HepG2 (cell line): ENCODE measurements around the gene ARHGAP5. TPM values are rescaled to one million over a fixed set of nuclear protein-coding genes. Genes with fewer than 3 reads are reported as not detected.

Experiments used
- GPN1 ChIP-seq: sonication (generic); formaldehyde crosslinking; IDR thresholded peaks from 2 replicates; pipeline ENCODE4 v1.5.1; 2020; ENCODE audit warnings: missing genetic modification reagents, borderline replicate concordance
- RBM39 ChIP-seq: fragments of 200-400 bp; formaldehyde crosslinking; IDR thresholded peaks from one replicate; pipeline ENCODE4 v1.6.1; 2018; ENCODE audit warnings: antibody characterized with exemption, mild to moderate bottlenecking, low read depth, low read length; ENCODE audit not compliant: poor library complexity, severe bottlenecking
- ZNF292 ChIP-seq: sonication (generic); formaldehyde crosslinking; IDR thresholded peaks from 2 replicates; pipeline ENCODE4 v1.8.1; 2022; ENCODE audit warnings: mild to moderate bottlenecking, low read depth, missing genetic modification reagents, borderline replicate concordance
- ZNF607 ChIP-seq: sonication (generic); formaldehyde crosslinking; IDR thresholded peaks from 2 replicates; pipeline ENCODE4 v1.5.1; 2020; ENCODE audit warnings: missing genetic modification reagents, mild to moderate bottlenecking, borderline replicate concordance
- polyA plus RNA-seq, 8 experiments: library from polyadenylated mRNA; depleted of rRNA in 3 of 8; stranded (reverse) in 7 of 8; unstranded in 1 of 8; fragments of >200 nt; fragmentation: Illumina TruSeq in 4 of 8; extraction: Trizol in 4 of 8; gene quantifications; 2 replicates each; pipeline versions ENCODE4 v1.2.1 to v1.2.3, GENCODE V29; 2011 to 2016; ENCODE audit warnings: low read depth in 4 of 8, missing spikeins in 1 of 8, mixed read lengths in 1 of 8; ENCODE audit not compliant: insufficient read depth in 1 of 8
- total RNA-seq, 5 experiments: library from RNA; depleted of rRNA; stranded (reverse); fragments of >200 nt; fragmentation: Illumina TruSeq; extraction: Trizol; gene quantifications; 2 replicates each; pipeline ENCODE4 v1.2.3, GENCODE V29; 2016; ENCODE audit warnings: low read depth in 1 of 5
- TF ChIP-seq, protein P1 (sequence below): sonication (generic); formaldehyde crosslinking; IDR thresholded peaks from 2 replicates; pipeline ENCODE4 v1.4.0; 2020; ENCODE audit warnings: mild to moderate bottlenecking, missing genetic modification reagents
- TF ChIP-seq, protein P2 (sequence below): sonication (generic); formaldehyde crosslinking; IDR thresholded peaks from 2 replicates; pipeline ENCODE4 v1.5.0; 2020; ENCODE audit warnings: missing genetic modification reagents
- TF ChIP-seq, protein P3 (sequence below): sonication (generic); formaldehyde crosslinking; IDR thresholded peaks from 2 replicates; pipeline ENCODE4 v1.5.0; 2020; ENCODE audit warnings: mild to moderate bottlenecking, missing genetic modification reagents, borderline replicate concordance

Gene ARHGAP5
- total and polyA plus RNA-seq, 2 of the 13 experiments (the other 11 are each of a cell fraction or from before 2014, with no cell fraction given), result 33.7 to 144 TPM

DNA sequence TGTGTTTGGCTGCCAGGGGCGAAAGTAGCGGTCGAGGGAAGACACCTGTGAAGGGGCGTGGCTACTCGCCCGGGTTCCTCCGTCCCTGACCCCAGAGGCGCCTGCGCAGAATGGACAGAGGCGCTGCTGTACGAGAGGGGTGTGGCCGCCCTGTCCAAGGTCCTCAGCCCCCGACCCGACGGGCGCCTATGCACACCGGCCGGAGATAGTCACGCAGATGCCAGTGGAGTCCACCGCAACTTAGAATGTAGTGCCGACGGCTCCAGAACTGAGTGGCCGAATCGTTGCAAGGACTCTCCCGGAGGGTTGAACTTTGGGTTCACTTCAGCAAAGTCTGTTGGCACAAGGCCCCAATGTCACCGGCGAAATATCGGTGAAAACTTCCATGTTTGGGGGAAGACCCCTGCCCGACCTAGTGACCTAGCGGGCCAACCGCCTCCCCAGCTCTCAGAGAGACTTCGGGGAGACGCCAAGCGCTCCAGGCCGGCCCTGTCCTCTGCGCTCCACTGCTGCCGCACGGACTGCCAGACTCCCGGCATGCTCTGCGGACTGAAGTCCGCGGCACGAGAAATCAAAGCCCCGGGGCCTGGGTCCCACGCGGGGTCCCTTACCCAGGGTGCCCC, 124.2 kb downstream of the ARHGAP5 start (continued):
- TF ChIP-seq, protein P1, sequence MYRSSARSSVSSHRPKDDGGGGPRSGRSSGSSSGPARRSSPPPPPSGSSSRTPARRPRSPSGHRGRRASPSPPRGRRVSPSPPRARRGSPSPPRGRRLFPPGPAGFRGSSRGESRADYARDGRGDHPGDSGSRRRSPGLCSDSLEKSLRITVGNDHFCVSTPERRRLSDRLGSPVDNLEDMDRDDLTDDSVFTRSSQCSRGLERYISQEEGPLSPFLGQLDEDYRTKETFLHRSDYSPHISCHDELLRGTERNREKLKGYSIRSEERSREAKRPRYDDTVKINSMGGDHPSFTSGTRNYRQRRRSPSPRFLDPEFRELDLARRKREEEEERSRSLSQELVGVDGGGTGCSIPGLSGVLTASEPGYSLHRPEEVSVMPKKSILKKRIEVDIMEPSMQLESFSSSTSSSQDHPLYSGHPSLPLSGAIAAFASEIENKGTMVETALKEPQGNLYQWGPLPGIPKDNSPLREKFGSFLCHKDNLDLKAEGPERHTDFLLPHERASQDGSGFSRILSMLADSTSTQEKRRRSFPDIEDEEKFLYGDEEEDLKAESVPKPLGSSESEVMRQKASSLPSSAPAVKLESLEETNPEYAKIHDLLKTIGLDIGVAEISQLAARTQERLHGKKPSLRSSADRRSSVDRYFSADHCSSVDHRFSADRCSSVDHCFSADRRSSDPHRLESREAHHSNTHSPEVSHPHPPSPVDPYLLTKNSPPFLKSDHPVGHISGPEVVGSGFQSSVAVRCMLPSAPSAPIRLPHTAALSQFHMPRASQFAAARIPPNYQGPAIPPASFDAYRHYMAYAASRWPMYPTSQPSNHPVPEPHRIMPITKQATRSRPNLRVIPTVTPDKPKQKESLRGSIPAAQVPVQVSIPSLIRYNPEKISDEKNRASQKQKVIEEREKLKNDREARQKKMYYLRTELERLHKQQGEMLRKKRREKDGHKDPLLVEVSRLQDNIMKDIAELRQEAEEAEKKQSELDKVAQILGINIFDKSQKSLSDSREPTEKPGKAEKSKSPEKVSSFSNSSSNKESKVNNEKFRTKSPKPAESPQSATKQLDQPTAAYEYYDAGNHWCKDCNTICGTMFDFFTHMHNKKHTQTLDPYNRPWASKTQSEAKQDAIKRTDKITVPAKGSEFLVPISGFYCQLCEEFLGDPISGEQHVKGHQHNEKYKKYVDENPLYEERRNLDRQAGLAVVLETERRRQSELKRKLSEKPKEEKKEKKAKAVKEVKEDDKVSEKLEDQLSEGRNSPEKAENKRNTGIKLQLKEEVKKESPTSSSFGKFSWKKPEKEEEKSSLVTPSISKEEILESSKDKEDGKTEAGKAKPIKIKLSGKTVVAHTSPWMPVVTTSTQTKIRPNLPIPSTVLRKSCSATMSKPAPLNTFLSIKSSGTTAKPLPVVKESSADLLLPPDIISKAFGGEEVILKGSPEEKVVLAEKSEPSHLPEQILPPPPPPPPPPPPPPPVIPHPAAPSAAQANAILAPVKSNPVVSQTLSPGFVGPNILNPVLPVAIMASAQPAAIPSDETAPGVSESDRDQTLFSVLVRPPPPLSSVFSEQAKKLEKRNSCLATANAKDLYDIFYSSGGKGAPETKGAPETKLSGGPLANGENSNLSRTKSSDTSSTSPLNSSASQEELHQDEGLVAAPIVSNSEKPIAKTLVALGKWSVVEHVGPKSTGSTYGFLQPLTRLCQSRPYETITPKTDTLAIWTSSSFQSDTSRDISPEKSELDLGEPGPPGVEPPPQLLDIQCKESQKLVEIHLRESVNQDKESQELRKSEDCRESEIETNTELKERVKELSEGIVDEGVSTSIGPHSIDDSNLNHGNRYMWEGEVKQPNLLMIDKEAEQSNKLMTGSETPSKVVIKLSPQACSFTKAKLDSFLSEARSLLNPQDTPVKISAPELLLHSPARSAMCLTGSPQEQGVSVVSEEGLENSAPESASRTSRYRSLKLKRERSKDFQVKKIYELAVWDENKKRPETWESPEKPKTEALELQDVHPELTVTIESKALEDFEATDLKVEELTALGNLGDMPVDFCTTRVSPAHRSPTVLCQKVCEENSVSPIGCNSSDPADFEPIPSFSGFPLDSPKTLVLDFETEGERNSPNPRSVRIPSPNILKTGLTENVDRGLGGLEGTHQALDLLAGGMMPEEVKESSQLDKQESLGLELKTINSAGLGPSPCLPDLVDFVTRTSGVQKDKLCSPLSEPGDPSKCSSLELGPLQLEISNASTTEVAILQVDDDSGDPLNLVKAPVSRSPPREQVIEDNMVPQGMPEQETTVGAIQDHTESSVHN (CRISPR knock-in tag), result peak; percentile 99
- peak; percentile 78 for TF ChIP-seq ZNF292 (CRISPR knock-in tag)
- peak; percentile 99 for TF ChIP-seq RBM39
- TF ChIP-seq ZNF607, result peak; percentile 99
- TF ChIP-seq GPN1, result peak; percentile 16; the same call in 1 of the 2 replicates
- TF ChIP-seq, protein P2, sequence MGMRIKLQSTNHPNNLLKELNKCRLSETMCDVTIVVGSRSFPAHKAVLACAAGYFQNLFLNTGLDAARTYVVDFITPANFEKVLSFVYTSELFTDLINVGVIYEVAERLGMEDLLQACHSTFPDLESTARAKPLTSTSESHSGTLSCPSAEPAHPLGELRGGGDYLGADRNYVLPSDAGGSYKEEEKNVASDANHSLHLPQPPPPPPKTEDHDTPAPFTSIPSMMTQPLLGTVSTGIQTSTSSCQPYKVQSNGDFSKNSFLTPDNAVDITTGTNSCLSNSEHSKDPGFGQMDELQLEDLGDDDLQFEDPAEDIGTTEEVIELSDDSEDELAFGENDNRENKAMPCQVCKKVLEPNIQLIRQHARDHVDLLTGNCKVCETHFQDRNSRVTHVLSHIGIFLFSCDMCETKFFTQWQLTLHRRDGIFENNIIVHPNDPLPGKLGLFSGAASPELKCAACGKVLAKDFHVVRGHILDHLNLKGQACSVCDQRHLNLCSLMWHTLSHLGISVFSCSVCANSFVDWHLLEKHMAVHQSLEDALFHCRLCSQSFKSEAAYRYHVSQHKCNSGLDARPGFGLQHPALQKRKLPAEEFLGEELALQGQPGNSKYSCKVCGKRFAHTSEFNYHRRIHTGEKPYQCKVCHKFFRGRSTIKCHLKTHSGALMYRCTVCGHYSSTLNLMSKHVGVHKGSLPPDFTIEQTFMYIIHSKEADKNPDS, result 0 out of 2 replicates have a peak, but pooled peaks have one; percentile 14
- TF ChIP-seq, protein P3, sequence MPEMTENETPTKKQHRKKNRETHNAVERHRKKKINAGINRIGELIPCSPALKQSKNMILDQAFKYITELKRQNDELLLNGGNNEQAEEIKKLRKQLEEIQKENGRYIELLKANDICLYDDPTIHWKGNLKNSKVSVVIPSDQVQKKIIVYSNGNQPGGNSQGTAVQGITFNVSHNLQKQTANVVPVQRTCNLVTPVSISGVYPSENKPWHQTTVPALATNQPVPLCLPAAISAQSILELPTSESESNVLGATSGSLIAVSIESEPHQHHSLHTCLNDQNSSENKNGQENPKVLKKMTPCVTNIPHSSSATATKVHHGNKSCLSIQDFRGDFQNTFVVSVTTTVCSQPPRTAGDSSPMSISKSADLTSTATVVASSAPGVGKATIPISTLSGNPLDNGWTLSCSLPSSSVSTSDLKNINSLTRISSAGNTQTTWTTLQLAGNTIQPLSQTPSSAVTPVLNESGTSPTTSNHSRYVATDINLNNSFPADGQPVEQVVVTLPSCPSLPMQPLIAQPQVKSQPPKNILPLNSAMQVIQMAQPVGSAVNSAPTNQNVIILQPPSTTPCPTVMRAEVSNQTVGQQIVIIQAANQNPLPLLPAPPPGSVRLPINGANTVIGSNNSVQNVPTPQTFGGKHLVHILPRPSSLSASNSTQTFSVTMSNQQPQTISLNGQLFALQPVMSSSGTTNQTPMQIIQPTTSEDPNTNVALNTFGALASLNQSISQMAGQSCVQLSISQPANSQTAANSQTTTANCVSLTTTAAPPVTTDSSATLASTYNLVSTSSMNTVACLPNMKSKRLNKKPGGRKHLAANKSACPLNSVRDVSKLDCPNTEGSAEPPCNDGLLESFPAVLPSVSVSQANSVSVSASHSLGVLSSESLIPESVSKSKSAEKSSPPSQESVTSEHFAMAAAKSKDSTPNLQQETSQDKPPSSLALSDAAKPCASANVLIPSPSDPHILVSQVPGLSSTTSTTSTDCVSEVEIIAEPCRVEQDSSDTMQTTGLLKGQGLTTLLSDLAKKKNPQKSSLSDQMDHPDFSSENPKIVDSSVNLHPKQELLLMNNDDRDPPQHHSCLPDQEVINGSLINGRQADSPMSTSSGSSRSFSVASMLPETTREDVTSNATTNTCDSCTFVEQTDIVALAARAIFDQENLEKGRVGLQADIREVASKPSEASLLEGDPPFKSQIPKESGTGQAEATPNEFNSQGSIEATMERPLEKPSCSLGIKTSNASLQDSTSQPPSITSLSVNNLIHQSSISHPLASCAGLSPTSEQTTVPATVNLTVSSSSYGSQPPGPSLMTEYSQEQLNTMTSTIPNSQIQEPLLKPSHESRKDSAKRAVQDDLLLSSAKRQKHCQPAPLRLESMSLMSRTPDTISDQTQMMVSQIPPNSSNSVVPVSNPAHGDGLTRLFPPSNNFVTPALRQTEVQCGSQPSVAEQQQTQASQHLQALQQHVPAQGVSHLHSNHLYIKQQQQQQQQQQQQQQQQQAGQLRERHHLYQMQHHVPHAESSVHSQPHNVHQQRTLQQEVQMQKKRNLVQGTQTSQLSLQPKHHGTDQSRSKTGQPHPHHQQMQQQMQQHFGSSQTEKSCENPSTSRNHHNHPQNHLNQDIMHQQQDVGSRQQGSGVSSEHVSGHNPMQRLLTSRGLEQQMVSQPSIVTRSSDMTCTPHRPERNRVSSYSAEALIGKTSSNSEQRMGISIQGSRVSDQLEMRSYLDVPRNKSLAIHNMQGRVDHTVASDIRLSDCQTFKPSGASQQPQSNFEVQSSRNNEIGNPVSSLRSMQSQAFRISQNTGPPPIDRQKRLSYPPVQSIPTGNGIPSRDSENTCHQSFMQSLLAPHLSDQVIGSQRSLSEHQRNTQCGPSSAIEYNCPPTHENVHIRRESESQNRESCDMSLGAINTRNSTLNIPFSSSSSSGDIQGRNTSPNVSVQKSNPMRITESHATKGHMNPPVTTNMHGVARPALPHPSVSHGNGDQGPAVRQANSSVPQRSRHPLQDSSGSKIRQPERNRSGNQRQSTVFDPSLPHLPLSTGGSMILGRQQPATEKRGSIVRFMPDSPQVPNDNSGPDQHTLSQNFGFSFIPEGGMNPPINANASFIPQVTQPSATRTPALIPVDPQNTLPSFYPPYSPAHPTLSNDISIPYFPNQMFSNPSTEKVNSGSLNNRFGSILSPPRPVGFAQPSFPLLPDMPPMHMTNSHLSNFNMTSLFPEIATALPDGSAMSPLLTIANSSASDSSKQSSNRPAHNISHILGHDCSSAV (CRISPR knock-in tag), result no peak
